C1 segment of cervical spinal cord (tissue), 14 donors: Measurements from ENCODE around the gene TTLL3.
"Not testable (repeated sequence)": the region's sequence is repeated elsewhere in the genome, so short reads cannot be mapped to it uniquely, and the experiment has no call there.

ENCODE experiments used
- DNase-seq, 14 donors: peaks; one replicate each; lab custom pipeline; 2025; lab: John Stamatoyannopoulos, UW

Gene TTLL3

DNA sequence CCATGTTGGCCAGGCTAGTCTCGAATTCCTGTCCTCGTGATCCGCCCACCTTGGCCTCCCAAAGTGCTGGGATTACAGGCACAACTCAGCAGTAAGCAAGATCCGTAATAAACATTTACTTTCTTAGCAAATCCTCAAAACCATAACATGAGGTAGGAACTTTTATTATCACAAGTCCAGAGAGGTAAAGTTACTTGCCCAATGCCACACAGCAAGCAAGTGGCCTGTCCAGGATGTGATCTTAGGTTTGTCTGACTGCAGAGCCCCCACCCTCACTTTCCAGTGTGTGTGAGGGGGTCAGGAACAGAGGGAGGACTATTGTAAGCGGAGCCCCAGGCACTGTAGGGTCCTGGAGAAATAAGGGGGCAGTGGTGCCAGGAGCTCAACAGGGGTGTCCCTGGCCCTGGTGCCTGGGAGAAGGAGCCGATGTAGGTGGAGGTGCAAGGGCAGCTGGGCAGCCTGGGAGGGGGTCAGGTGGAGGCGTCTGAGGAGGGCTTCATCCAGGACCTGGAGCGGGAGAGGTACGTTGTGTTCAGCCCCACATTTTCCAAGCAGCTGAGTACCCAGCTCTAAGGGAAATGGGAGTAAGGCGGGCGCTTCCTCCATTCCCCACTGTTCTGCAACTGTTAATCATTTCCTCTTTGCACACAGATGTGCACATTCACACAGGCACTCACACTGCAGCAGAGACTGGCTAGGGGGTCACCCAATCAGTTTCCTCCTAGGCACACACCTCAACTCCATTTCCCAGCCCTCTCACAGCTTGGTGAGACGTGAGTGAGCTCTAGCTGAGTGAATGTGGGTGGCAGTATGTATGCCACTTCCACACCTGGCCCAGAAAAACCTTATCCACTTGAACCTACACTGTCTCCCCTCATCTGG lies 27.9 kb downstream of the TTLL3 start:
- DNase-seq = no peak

DNA sequence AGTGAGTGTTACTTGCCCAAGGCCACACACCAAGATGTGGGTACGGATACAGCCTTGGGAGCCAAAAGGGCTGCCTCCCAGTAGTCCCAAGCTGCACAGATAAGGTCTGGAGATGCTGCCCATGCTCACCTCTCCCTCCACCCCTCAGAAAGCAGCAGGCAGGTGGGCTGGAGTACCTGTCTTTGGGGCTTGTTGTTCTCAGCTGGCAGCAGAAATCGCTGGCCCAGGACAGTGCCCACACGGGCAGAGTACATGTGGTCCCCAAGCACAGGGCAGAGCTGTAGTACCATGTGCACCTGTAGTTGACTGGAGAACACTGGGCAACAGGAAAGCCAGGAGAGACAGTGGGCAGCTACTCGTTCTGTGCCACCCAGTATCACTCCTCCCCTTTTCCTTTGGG lies 28.8 kb downstream of the TTLL3 start:
- DNase-seq = no peak

DNA sequence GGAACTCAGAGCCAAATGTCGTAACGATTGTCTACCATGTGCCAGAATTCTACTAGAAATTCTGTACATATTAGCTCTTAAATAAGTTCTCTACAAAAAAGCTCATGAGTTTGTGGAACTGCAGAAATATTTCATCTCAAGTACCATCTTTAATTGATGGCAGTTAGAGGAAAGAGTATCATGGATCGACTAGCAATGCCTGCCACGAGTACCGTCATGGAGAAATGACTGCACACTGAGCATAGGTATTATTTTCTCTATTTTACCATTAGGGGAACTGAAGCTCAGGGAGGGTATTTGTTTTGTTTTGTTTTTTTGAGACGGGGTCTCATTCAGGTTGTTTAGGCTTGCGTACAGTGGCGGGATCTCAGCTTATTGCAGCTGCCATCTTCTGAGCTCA lies 31.0 kb downstream of the TTLL3 start:
- no peak for DNase-seq

DNA sequence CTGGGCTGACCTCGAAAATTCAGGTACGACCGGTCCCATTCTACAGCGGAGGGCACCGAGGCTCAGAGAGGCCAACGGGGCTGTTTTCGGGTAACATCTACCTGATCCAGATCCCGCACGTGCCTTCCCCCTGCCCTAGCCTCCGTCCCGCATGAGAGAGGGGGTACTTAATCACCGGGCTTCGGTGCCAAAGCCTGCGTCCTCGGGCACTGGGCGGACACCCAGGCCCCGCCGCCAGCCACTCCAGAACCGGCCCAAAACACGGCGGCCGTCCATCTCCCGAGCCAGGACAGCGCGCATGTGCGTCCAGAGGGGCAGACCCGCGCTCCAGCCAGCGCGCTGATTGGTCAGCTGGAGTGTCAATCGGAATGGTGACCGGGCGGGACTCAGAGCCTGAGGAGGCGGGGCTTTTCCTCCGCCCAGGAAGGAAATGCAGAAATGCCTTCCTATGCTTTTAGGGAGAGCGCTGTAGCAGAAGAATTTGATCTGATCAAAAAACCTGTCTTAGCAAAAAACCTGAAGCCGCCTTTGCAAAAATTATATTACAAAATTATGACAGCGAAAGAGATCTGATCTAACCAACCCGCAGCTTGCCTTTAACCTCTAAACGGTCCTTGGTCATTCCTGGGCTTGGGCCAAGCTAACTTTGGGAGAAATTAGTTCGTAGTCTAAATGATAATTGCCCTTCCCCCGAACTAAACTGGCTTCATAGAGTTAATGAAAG lies 33.8 kb downstream of the TTLL3 start, which contains the start of gene RPUSD3:
Gene RPUSD3 (minus strand): TSS at position 294 of the 724 bp plus-strand sequence. CDS start 18 bp downstream, at position 276.
- DNase-seq = peak; percentile 72 to 96 (median 94)

DNA sequence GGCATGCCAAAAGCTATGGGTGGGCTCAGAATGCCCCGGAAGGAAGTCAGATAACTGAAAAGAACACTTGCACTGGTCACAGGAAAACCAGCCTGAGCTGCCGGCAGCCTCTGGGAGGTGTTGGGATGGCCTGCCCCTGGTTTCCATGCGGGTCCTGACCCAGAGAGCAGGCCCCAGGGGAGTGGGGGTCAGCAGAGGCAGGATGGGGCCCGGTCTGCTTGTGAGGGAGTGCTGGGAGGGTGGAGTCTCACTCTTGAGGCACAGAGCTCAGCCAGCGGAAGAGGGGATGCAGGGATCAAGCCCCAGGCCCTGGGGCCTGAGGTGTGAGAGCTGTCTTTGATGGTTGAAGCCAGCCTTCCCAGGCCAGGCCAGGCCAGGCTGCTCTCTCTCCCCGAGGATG lies 36.2 kb downstream of the TTLL3 start:
- no peak for DNase-seq

DNA sequence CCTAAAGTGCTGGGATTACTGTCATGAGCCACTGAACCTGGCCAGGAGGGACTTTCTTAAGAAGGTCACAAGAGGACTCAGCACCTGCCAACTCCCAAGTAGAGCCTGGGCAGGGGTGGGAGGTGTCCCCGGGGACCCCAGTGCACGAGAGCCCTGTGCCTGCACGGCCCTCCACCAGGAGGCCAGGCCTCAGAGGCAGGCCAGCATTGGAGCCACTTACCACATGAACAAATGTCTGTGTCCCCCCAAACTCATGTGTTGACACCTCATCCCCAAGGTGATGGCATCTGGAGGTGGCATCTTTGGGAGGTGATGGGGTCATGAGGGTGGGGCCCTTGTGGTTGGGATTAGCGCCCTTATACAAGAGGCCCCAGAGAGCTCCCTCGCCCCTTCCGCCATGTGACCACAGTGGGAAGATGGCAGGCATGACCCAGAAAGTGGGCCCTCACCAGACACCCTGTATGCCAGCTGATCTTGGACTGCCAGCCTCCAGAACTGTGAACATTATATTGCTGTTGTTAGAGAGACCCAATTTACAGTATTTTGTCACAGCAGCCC lies 36.9 kb downstream of the TTLL3 start:
- DNase-seq = no peak

DNA sequence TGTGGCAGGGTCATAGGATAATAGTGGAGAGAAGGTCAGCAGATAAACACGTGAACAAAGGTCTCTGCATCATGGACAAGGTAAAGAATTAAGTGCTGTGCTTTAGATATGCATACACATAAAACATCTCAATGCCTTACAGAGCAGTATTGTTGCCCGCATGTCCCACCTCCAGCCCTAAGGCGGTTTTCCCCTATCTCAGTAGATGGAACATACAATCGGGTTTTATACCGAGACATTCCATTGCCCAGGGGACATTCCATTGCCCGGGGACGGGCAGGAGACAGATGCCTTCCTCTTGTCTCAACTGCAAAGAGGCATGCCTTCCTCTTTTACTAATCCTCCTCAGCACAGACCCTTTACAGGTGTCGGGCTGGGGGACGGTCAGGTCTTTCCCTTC lies 37.8 kb downstream of the TTLL3 start:
- not testable (repeated sequence) for DNase-seq

DNA sequence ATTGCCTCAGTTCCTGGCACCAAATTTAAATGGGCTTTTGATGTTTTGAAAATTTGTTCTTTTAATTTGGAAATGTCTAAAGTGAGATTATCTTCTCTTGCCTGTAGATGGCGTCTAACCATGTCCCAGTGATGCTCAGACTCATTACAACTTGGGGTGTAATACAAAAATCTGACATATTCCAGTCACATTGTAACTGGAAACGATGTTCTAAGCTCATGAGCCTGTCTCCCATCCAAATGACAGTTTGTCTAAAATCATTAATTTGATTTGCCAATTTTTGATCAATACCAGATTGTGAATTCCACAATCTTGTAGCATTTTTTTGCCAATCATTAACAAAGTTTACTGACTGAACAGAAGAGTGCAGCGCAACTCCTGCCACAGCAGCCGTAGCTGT lies 38.8 kb downstream of the TTLL3 start:
- DNase-seq = not testable (repeated sequence)

DNA sequence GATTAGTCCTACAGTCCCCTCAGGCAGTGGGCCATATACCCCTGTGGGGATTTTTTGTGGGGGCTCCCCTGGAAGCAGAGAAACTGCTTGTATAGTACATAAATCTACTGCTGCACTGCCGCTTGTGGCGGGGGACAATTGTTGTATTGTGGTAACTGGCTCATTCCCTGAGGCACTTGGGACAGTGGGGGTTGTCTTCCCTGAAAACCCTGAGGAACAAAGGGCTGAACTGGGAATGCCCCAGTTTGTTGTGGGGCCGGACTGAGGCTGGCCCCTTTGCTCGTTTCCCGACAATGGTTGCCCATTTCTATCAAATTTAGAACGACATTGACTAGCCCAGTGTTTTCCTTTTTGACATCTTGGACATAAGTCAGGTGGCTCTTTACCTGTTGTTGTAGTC lies 41.3 kb downstream of the TTLL3 start:
- peak in 1 of 14 donors; percentile 37 for DNase-seq

DNA sequence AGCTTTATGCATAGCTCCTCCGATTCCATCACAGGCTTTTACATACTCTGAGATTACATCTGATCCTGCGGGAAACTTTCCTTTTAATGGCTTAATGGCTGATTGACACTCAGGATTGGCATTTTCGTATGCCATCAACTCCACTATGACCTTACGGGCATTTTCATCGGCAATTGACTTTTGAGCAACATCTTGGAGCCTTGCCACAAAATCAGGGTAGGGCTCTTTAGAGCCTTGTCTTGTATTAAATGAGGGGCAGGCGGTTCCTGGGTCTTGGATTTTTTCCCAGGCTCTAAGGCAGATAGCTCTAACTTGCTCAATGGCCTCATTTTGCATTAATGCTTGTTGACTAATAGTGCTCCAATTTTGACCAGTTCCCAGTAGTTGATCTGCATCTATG lies 41.9 kb downstream of the TTLL3 start:
- not testable (repeated sequence) for DNase-seq

DNA sequence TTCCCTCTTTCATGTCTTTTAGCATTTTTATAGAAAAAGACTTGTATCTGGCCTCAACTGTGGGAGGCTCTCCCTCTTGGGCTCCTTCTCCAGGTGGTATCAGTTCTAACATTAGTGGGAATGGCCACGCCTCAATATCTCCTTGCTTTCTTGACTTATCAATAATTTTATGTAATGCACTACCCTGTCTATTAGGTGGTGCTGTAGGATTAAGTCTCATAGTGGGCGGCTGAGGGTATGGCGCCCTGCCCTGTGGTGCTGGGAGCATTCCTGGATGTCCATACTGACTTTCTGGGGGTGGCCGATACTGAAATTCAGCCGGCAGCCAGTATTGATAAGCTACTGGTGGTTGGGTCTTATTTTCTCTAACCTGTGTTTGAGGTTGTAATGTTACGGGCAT lies 42.5 kb downstream of the TTLL3 start:
- DNase-seq = no peak

DNA sequence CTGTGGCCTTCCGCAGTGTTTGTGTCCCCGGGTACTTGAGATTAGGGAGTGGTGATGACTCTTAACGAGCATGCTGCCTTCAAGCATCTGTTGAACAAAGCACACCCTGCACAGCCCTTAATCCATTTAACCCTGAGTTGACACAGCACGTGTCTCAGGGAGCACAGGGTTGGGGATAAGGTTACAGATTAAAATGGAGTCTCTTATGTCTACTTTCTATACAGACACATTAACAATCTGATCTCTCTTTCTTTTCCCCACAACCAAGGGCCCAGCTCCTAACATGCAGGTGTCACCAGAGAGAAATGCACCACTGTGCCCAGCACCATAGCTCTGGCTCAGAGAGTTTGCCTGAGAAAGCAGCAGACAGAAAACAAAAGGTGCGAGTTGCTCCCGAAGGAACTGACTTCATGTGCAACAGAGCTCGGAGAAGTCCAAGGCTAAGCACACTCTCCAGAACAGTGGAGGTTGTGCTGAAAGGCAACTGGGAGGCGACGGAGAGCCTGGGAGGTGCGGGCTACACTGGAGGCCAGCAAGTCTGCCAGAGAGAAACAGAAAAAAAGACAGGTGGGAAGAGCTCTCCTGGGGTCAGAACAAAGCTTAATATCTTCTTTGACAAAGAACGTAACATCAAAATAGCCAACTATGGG lies 44.4 kb downstream of the TTLL3 start:
- not testable (repeated sequence) for DNase-seq

DNA sequence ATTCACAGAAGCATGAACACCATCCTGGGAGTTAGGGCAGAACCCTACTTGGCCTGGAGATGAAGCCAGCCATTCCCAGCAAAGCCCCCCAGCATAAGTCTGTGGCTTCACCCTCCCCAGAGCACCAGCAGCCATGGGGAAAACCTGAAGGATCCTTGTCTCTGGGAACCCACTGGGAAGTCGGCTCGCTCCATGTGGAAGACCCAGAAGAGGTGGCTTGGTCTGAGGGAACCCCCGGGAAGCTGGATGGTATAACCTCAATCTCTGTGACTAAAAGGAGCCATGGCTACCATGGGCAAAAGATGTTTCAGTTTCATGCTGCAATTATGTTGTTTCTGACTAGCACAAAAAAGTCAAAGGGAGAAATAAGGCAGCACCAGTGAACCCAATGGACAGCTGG lies 45.5 kb downstream of the TTLL3 start:
- no peak for DNase-seq

DNA sequence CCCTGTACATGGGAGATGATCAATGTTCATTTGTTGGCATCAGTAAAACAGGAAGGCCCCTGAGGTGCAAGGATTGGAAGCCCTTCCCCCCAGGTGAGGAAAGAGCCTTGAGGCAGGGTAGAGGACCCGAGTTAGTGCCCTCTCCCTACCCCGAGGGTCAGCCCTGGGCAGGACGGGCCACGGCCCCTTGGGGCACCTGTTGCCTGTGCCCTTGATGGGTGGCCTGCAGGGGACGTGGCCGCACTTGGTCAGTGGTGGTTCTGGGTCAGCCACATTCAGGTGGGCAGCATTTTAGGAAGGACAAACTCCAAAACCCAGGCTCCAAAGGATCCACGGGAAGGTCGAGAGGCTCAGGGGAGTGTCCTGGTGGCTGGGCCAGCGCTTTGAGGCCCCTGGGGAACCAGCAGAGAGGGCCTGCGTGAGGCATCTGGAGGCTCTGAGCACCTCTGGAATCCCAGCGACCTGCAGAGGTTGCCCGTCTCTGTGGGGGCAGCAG lies 49.5 kb downstream of the TTLL3 start:
- no peak for DNase-seq

DNA sequence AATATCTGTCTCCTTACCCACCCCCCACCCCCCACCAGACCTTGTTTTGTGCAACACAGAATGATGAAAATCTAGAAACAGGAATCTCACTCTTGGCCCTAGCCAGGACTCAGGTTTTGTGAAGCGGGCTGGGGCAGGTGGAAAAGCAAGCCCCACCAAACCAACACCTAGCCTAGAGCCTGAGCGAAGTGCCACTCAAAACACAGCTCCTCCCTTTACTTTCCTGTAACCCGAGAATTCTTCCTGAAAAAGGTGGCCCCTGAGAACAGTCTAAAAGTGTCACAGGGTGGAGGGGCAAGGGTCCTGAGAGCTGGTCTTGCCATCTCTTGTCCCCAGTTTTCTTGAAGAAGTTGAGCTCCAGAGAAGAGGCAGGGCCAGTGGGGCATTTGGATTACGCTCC lies 51.1 kb downstream of the TTLL3 start:
- DNase-seq = no peak

DNA sequence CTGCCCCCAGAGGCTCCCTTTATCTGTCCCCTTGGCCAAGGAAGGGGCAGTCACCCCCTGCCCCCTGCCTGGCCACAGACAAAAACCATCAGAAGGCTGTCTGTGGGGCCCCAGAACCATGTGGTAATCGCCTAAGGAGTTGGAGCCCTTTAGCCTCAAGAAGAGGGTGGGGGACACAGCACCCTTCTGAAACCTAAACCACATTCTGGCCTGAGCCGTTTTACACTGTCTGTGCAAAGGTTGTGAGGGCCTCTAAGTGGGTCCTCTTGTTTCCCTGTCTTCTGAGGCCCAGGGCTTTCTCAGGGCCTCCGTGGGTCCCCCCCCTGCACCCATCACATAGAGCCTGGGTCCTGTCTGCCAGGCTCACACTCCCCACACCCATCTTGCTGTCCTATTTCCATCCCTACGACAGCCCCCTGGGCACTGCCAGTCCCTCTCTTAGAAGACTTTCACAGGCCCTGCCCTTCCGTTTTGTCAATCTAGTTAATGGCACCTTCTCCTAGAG lies 51.6 kb downstream of the TTLL3 start:
- DNase-seq = no peak

DNA sequence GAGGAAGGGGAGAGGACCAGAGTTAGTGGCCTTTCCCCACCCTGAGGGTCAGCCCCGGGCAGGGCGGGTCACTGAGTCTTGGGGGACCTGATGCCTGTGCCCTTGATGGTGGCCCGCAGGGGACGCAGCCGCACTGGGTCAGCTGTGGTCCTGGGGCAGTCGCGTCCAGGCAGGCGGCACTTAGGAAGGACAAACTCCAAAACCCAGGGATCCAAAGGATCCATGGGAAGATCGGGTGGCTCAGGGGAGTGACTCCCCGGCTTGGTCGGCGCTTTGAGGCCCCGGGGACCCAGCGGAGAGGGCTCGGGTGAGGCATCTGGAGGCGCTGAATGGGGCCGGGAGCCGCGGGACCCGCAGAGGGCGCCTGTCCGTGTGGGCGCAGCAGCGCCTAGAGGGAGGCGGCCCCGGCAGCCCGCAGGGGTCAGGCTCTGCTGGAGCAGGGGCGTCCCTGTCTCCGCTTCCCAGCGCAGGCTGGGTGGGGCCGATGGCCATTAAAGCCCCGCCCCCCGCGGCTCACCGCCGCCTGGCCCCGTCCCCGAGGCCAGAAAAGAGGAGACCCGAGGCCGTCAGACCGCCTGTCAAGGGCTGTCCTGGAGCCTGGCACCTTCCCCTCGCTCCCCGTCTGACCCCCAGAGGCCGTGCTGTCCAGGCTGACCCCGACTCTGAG lies 52.5 kb downstream of the TTLL3 start:
- DNase-seq = no peak

DNA sequence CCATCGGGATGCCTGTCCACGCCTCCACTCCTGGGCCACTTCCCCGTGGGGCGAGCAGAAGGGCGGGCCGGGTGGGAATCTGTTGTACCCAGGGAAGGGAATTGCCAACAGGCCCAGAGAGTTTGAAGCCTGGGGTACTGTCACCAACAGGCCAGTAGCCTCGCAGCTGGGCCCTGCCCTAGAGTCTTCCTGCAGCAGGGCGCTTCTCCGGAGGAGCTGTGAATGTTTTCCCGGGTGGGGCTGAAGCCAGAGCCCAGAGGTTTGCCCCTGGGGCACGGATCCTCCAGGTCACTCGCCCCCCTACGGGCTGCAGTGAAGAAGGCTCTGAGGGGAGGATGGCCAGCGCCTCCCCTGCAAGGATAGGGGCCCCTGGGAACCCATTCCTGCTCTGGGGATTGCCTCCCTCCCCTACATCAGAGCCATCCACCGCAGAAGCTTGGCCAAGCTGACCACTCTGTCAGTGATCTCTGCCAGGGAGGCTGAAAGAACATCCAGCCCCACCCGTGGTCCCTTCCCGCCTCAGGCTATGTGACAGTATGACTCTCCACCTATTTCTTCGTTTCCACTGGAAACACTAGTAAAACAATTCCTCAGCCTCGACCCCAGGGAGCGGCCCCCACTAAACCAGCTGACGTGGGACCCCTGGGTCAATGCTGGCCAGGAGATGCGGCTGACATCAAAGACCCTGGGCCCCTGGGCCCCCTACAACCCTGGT lies 53.2 kb downstream of the TTLL3 start:
- DNase-seq = no peak

DNA sequence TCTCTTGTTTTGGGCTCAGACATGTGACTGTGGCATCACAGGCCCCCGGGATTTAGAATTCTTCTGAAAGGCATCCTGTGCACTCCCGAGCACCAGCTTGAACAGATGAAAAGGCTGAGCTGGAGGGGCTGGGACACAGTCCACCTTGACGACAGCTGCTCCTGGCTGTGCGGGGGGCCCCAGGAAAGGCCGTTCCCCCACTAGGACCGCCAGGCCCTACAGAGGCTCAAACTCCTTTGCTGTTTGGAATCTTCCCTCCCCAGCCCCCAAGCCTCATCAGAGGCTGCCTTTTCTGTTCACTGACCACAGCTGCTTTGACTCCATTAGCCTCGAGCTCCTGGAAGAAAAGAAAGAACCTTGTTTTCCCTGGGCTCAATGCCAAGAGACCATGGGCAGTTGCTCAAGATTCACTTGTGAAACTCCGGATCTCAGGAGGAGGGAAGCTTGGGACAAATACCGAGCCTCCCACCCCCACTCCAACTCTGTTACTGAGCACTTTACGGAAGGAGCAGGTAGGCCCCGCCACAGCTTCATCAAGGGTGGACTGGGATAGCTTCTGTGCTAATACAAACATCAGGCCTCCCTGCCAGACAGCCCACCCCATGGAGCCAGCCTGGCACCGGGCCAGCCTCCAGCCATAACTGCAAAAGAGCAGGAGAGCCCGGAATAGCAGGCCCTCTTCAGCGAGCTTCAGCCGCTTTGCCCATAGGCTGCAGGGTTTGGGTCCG lies 54.3 kb downstream of the TTLL3 start:
- peak in 10 of 14 donors; percentile 33 to 76 (median 52) for DNase-seq
